GM12801 (cell line): Measurements from ENCODE around the gene ZNF407.

Experiments used
- CTCF ChIP-seq: IDR thresholded peaks from one replicate; pipeline ENCODE4 v1.5.1; 2011; ENCODE audit warnings: control low read depth; ENCODE audit not compliant: insufficient read length; ENCODE audit errors: extremely low read depth

Gene ZNF407

GRCh38 chr18:74773171-74773624 is 175.5 kb downstream of the ZNF407 start:
- no peak for TF ChIP-seq CTCF

GRCh38 chr18:74774486-74774885 is 176.8 kb downstream of the ZNF407 start:
- TF ChIP-seq CTCF = no peak

GRCh38 chr18:74775239-74775638 is 177.6 kb downstream of the ZNF407 start:
- TF ChIP-seq CTCF = no peak

GRCh38 chr18:74778191-74778847 is 180.6 kb downstream of the ZNF407 start:
- no peak for TF ChIP-seq CTCF

- no peak for TF ChIP-seq CTCF
These were observed 187.1 kb downstream of the ZNF407 start for GRCh38 chr18:74784752-74785151.

GRCh38 chr18:74785632-74786031 is 188.0 kb downstream of the ZNF407 start:
- no peak for TF ChIP-seq CTCF

- TF ChIP-seq CTCF = no peak
These were observed 191.0 kb downstream of the ZNF407 start for GRCh38 chr18:74788657-74789056.
